Stimulated activated CD8-positive, alpha-beta memory T cell treated with anti-CD3 and anti-CD28 coated beads, Interleukin-12 subunit alpha, Interleukin-12 subunit beta, amount 100 ng/mL, for 1 hour (primary cell): ENCODE data around the gene ARID1A.
"Not testable (repeated sequence)": the region's sequence is repeated elsewhere in the genome, so short reads cannot be mapped to it uniquely, and the experiment has no call there.

ENCODE experiments used
- DNase-seq: peaks from one replicate; pipeline ENCODE4 v3.0.0-alpha.2; 2020; ENCODE audit warnings: low read depth

ARID1A gene

DNA sequence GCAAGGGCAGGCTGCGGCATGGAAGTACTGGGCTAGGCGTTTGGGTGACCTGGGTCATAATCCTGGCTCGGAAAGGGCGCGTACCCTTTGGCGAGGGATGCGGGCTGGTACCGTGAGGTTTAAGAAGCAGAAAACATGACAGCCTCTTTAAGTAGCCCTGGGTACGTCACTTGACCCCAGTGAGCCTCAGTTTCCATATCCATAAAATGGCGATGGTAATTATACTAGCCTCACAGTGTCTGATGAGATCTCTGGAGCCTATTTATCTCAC is 92.6 kb downstream of the ARID1A start:
- DNase-seq: no peak

DNA sequence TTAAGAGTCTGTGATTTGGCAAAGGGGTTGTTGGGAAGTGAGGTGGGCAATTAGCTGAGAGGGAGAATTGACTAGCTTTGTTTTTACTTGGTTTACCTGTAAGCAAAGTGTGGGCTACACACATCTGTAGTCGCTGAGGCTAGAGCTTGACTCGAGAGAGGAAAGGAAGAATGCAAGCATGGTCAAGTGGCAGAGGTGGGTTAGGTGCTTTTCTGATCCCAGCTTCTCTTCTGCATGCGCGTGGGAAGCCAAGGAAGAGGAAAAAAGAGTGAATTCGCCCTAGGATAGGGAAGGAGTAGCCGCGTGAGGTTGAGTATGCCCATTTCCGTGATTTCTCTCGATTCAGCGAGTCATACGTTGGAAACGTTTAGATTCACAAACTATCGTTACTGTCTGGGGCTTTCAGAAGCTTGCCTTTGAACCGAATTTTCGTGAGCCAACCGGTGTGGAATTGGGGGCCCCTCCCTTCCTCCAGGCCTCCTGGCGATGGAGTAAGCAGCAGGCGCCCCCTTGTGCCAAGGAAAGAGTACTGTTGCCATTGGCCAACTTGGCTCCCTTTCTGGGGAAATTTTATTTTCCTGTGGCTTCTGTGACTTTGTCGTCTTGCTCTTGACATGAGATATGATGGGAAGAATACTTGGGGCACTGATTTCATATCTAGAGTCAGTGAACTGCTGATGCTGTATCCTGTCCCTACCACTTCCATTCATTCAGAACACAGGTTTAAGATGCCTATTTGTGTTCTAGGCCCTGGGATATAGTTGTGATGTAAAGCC is 93.2 kb downstream of the ARID1A start:
- DNase-seq: peak; percentile 77

GRCh38 chr1:26789612-26789865 is 93.7 kb downstream of the ARID1A start:
- DNase-seq: no peak

DNA sequence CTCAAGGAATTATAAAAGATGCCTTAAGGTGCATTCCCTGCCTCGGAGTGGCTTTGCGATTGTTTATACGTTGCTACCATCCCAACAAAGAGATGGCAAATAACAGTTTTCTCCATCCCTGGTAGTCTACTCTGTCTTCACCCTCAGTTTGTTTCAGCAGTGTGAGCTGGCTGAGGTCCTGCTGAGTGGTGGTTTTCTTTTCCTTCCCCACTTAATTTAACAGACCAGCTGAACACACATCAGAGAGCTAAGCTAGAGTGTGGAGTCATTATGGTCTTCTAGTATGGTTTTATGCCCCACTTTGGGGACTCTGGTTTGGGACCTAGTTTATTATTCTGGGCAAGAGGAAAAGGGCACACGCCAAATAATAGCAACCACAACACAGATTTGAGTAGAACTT is 94.1 kb downstream of the ARID1A start:
- no peak for DNase-seq

- DNase-seq: no peak
Measured at GRCh38 chr1:26790551-26790953, 94.7 kb downstream of the ARID1A start.

GRCh38 chr1:26791148-26791547 is 95.3 kb downstream of the ARID1A start:
- no peak for DNase-seq

DNA sequence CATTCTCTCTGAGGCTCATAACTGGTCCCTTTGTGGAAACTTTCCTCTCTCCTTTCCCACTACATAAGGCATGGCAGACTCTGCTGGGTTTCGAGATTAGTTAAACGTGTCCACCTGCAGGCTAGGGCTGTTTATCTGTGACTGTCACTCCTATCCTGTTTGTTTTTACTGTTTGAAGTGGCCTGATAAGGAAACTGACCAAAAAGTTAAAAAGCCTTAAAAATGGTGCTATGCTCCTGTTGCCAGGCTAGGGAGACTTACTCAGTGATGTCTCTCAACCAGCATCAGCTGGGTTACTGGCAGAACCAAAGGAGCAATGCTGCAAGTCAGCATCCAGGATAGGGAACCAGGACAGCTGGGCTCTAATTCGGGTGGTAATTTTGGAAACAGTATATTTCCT is 95.8 kb downstream of the ARID1A start:
- no peak for DNase-seq

- no peak for DNase-seq
Measured at GRCh38 chr1:26792924-26793323, 97.1 kb downstream of the ARID1A start.

- no peak for DNase-seq
Measured at GRCh38 chr1:26794391-26794790, 98.6 kb downstream of the ARID1A start.

DNA sequence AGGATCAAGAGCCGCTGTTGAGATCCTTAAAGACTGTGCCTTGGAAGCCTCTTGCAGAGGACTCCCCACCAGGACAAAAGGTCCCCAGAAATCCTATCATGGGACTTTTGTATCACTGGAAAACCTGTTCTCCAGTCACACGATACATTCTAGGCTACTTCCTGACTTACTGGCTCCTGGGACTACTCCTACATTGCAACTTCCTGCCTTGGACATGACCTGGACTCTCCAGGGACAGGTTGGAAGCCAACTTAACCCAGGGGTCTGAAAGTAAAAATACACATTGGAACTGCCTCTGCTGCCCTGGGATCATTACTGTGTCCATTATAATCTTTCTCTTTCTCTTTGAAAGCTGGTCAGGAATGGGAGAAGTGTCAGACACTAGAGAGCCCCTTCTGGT is 101.8 kb downstream of the ARID1A start:
- DNase-seq: no peak

- no peak for DNase-seq
Measured at GRCh38 chr1:26799479-26800142, 103.8 kb downstream of the ARID1A start.

- not testable (repeated sequence) for DNase-seq
Measured at GRCh38 chr1:26803932-26804331, 108.1 kb downstream of the ARID1A start.

DNA sequence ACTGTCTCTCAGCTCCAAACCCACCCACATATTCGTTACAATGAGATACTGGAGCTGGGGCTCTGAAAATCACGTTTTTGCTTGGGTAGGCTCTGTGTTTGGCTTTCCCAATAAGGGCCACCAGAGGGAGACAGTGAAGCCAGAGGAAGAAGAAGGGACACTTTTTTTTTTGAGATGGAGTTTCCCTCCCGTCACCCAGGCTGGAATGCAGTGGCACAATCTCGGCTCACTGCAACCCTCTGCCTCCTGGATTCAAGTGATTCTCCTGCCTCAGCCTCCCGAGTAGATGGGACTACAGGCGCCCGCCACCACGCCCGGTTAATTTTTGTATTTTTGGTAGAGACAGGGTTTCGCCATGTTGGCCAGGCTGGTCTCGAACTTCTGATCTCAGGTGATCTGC is 114.3 kb downstream of the ARID1A start:
- peak; percentile 65 for DNase-seq

DNA sequence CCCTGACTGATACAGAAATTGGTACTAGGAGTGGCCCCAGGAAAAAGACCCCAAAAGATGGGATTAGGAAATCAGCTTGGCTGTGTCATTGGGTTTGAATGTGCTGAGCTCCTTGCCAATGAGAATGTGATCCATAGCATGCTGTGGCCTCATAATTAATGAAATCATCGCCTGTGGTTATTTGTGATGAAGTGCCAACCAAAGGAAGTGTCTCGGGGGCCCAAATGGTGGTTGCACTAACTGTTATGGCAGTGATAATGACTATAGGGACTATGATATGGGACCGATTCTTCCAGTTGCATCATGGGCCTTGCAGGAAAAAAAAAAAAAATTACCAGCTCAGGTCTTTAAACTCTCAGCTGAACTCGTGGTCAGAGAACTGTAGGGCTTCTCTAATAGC is 115.2 kb downstream of the ARID1A start:
- DNase-seq: no peak

- DNase-seq: no peak
Measured at GRCh38 chr1:26811708-26812107, 115.9 kb downstream of the ARID1A start.

DNA sequence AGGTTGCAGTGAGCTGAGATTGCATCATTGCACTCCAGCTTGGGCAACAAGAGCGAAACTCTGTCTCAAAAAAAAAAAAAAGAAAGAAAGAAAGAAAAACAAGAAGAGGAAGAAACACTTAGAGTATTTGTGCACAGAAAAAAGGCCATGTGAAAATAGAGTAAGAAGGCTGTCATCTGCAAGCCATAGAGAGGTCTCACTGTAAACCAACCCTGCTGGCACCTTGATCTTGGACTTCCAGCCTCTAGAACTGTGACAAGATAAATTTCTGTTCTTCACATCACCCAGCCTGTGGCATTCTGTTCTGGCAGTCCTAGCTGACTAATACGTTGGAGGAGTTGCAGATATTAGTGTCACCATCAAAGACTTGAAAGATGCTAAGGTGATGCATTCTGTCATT is 118.6 kb downstream of the ARID1A start:
- no peak for DNase-seq

DNA sequence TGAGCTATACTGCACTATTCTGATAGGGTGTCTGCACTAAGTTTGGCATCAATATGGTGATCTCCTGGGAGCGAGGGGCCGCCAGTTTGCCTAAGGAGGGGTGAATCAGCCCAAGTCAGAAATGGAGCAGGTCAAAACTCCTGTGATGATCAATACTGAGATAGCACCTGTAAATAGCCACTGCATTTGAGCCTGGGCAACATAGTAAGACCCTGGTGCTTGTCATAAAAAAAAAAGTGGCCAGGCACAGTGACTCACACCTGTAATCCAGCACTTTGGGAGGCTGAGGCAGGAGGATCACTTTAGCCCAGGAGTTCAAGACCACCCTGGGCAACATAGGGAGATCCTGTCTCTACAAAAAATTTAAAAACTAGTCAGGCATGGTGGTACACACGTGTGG is 119.1 kb downstream of the ARID1A start:
- no peak for DNase-seq

DNA sequence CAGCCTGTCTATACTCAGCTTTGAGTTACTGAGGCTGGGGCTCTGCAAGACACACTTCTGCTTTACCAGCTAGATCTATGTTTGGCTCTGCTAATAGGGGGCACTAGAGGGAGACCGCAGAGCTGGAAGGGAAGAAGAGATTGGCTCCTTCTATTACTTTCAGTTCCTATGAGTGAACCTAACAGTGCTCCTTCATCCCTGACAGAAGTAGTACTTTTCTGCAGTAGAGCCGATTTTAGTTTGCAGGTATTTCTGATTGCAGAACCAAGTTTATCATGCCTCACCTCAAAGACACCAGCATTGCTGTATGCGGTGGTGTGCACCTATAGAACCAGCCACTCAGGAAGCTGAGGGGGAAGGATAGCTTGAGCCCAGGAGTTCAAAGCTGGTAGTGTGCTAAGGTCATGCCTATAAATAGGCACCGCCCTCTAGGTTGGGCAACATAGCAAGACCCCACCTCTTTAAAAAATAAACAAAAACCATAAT is 125.0 kb downstream of the ARID1A start:
- DNase-seq: no peak

- no peak for DNase-seq
Measured at GRCh38 chr1:26822737-26823395, 127.1 kb downstream of the ARID1A start.

DNA sequence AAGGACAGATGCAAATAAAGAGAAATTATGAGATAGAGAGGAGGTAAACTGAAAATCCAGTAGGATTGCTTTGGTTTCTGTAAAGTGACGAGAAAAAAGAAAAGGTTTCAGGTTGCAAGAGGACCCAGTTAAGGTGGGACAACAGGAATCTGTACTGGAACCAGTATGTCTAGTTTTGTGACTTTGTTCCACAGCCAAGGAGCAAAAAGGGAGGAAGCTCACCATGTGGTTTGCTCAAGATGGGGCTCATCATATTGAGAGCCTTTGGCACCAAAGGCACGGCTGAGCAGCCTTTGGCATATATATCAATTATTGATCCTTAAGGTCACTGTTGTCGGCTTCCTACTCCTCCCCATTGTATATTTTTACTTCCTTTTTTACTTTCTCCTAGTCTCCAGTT is 128.9 kb downstream of the ARID1A start:
- no peak for DNase-seq

GRCh38 chr1:26826261-26827105 is 130.7 kb downstream of the ARID1A start, which contains the start of gene ZDHHC18:
TSS of gene ZDHHC18 (plus strand) at chr1:26826688. CDS start at chr1:26826805, 117 bp downstream.
- DNase-seq: peak; percentile 40

- no peak for DNase-seq
Measured at GRCh38 chr1:26827106-26827604, 131.3 kb downstream of the ARID1A start.
